Activated T-cell treated with anti-CD3 and anti-CD28 coated beads, Interleukin-2, amount 50 U/mL, for 4 hours (primary cell): ENCODE measurements around the gene PIGR. TPM values are rescaled to one million over a fixed set of nuclear protein-coding genes. Genes with fewer than 3 reads are reported as not detected.
A peak's percentile ranks its signal among the peaks of the same experiment; 100 is the strongest.
"Not testable (repeated sequence)": the region's sequence is repeated elsewhere in the genome, so short reads cannot be mapped to it uniquely, and the experiment has no call there.

Experiments
- ATAC-seq, 2 donors: fragments of 200-7000 bp; cut with Tn5 transposase; one replicate each; pipeline ENCODE4 v1.10.0; 2021
- DNase-seq: peaks from one replicate; pipeline ENCODE4 v3.0.0-alpha.2; 2020
- H3K27me3 Mint-ChIP-seq: one replicate; pipeline ENCODE4 v1.8.0; 2021; ENCODE audit warnings: low read depth, mixed read lengths
- H3K36me3 Mint-ChIP-seq: one replicate; pipeline ENCODE4 v1.8.0; 2022; ENCODE audit warnings: mixed read lengths; ENCODE audit not compliant: insufficient read depth
- H3K4me1 Mint-ChIP-seq: one replicate; pipeline ENCODE4 v1.8.0; 2021; ENCODE audit warnings: low read depth, mixed read lengths
- H3K4me3 Mint-ChIP-seq: one replicate; pipeline ENCODE4 v1.8.0; 2021; ENCODE audit warnings: mild to moderate bottlenecking, moderate library complexity, mixed read lengths
- H3K9me3 Mint-ChIP-seq: one replicate; pipeline ENCODE4 v1.8.0; 2021; ENCODE audit warnings: mixed read lengths
- total RNA-seq, 3 donors: library from RNA; stranded (reverse); gene quantifications; one replicate each; pipeline ENCODE4 v1.2.1, GENCODE V29; 2021

Gene PIGR
- total RNA-seq, 3 donors from 2014 or later: 1.6 to 3.0 (median 1.8) TPM

DNA sequence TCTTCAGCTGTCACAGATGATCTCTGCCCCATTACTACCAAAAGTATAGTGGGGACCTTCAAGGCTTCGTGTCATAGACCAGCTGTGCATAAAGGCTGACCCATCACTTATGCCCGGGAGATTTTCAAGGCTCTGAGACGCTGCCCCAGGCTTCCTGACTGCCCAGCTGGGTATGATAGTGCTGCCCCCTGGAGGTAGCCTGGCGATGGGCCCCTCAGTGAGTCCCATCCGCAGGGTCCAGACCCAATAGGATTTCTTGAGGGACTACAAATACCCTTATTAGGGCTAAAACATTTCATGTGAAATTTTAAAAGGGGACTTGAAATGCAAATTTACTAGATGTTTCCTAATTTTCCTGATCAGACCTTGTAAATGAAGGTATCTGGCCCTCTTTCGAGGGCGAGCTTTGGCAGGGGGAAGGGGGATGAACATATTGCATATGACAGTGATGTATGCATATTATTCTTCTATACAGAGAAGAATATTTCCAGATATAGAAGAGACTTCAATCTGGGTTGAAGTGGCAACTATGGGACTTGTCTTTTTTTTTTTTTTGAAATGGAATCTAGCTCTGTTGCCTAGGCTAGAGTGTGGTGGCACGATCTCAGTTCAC lies 12.8 kb downstream of the PIGR start:
- ATAC-seq (peak; percentile 60 to 70), DNase-seq (peak; percentile 73)
- H3K4me1 Mint-ChIP-seq: peaks cover 37% of the 10 kb centered on the region
- no peaks in the 10 kb centered on the region for H3K27me3 Mint-ChIP-seq
- H3K36me3 Mint-ChIP-seq: no peaks in the 10 kb centered on the region
- H3K9me3 Mint-ChIP-seq: no peaks in the 10 kb centered on the region
- H3K4me3 Mint-ChIP-seq: no peak overlapping the region

DNA sequence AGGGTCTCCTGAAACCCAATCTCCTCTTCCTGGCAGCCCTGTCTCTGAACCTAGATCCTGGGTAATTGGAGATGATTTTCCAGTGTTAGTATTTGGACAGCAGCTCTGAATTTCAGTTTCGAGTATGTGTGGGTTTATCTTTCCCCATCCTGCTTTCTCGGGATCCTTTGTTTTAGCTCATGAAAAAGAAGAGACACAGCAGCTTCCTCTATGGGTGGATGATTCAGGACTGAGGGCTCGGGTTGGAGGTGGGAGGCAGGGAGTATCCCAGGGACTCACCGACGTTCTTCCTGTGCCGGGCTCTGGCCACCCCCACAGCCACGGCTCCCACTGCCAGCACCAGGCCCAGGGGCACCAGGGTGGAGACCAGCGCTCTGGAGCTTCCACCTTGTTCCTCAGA lies 14.1 kb downstream of the PIGR start:
- Mint-ChIP-seq H3K4me3 (no peak overlapping the region), H3K27me3 (no peaks in the 10 kb centered on the region), H3K9me3 (no peaks in the 10 kb centered on the region), H3K4me1 (peaks cover 46% of the 10 kb centered on the region), H3K36me3 (no peaks in the 10 kb centered on the region)
- DNase-seq (no peak), ATAC-seq (no peak)

DNA sequence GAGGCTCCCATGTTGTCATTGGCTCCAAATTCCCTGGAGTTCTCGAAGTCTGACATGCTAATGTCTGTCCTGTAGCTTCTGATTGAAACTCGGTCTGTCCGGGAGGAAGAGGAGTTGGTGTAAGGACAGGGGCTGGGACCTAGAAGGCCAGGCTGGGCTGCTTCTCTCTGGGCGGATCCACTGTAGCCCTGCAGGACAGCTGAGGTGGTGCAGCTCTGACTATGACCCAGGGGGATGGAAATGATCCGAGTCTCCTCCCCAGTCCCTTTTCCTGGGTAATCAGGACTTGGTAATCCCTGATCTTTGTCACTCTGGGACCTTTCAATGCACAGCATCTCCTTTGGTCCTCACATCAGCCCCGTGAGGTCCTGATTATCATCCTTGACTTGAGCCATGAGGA lies 14.6 kb downstream of the PIGR start:
- no peaks in the 10 kb centered on the region for H3K27me3 Mint-ChIP-seq
- H3K4me3 Mint-ChIP-seq: no peak overlapping the region
- ATAC-seq (no peak), DNase-seq (no peak)
- peaks cover 47% of the 10 kb centered on the region for H3K4me1 Mint-ChIP-seq
- no peaks in the 10 kb centered on the region for H3K9me3 Mint-ChIP-seq
- H3K36me3 Mint-ChIP-seq: no peaks in the 10 kb centered on the region

DNA sequence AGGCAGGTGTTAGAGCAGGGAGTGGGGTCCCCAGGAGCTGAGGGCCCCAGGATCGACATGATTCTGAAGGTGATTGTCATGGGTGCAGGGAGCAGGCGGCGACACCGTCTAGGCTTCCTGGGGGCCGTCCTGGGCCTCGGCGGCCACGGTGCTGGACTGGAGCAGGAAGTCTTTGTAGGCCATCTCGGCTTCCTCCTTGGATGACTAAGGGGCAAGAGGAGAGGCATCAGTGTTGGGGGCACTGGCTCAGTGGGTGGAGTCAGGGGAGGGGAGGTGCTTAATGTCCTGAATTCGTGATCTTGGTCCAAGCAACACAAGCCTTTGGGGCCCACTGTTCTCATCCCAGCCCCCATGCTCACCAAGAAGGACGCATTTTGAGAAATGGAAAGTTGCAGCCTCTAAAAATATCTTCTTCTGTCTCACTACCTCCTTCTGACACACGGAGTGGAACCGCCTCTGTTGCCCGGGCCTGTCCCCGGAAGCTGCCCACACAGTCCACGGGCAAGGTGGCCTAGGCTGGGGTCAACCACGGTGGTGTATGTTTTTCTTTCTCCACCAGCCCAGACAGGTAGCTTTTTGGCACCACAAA lies 16.0 kb downstream of the PIGR start:
- H3K4me1 Mint-ChIP-seq: peaks cover 51% of the 10 kb centered on the region
- no peaks in the 10 kb centered on the region for H3K27me3 Mint-ChIP-seq
- no peaks in the 10 kb centered on the region for H3K36me3 Mint-ChIP-seq
- DNase-seq: no peak
- H3K4me3 Mint-ChIP-seq: peak overlapping the region; percentile 27
- peak; percentile 54 to 61 for ATAC-seq
- H3K9me3 Mint-ChIP-seq: no peaks in the 10 kb centered on the region

DNA sequence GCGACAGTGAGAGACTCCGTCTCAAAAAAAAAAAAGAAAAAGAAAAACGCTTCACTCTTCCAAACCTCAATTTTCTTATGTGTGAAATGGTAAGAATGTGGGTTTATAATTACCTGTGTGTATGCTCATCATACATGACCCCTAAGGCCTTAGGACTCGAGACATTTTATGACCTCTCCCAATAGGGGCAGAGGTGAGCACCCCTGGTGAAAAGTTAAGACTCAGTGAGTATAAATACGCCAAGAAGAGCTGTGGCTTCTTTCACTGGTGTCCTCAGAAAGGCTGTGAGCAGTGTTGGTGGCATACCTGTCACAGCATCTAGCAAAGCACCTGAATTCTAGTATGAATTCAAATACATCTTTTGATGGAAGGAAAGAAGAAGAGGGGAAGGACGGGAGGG lies 16.7 kb downstream of the PIGR start:
- Mint-ChIP-seq H3K9me3 (no peaks in the 10 kb centered on the region), H3K27me3 (no peaks in the 10 kb centered on the region), H3K4me1 (peaks cover 51% of the 10 kb centered on the region), H3K4me3 (peak overlapping the region; percentile 40), H3K36me3 (no peaks in the 10 kb centered on the region)
- DNase-seq: no peak
- ATAC-seq: no peak

DNA sequence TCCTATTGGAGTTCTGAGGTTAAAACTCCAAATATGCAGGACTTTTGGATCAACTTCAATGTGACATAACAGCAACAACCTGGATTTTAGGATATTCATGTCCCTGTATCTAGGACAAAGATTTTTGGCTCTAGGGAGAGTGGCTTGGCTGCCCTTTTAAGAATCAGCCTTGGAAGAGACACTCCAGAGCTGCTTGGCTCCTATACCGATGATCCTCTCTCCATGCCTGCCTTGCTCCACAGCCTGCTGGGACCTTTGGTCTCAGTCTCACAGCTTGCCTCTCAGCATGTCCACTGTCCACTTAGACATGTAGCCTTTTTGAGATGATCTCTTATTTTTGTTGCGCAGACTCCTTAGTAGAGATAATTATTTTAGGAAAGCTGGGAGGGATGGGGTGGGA lies 20.0 kb downstream of the PIGR start:
- Mint-ChIP-seq H3K27me3 (no peaks in the 10 kb centered on the region), H3K4me3 (no peak overlapping the region), H3K9me3 (no peaks in the 10 kb centered on the region), H3K4me1 (peaks cover 39% of the 10 kb centered on the region), H3K36me3 (no peaks in the 10 kb centered on the region)
- DNase-seq (no peak), ATAC-seq (no peak)

DNA sequence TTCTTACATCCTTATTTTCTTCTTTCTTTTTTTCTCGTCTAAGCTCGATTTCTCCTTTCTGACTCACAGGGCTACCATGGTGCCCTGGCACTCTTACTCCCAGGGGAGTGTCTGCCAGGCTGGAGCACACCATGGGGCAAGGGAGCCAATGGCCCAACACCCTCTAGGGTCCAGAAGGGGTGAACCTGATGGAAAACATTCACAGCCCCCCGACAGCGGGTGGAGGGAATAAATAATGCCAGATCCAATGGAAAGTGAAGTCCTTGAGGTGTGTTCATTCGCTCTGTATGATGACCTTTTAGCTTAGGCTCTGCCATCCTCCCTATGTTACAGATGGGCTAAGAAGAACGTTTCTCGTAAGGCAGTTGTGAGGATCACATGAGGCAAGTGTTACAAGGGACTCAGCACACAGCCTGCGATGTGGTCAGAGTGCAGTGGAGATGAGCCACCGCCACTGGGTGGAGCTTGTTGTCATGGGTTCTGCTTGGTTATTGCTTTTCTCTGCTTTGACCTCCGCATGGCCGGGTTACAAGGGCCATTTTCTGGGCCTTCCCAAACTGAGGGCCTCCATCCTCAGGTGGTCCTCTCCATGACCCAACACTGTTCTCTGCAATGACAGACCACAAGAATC lies 21.0 kb downstream of the PIGR start:
- Mint-ChIP-seq H3K36me3 (peaks cover 4% of the 10 kb centered on the region), H3K4me1 (peaks cover 38% of the 10 kb centered on the region), H3K4me3 (no peak overlapping the region), H3K27me3 (no peaks in the 10 kb centered on the region), H3K9me3 (no peaks in the 10 kb centered on the region)
- ATAC-seq (peak; percentile 38 to 53), DNase-seq (peak; percentile 46)

DNA sequence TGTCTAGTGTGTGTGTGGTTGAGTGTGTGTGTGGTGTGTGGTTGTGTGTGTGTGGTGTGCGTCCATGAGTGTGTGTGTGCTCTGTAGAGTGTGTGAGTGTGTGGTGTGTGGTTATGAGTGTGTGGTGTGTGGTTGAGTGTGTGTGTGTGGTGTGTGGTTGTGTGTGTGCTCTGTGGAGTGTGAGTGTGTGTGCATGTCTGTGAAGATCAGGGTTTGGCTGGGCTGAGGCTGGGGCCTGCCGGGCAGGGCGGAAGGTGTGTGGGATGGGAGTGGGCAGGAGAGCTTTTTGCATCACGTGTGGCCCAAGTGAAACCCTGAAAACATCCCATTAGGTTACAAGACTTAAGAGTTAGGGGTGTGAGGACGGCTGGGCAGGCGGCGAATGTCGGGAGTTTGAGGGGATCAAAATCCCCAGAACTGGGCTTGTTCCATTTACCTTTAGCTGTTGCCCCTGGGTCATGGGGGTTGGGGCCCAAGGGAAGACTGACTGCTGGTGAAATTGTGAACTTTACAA lies 21.6 kb downstream of the PIGR start:
- H3K27me3 Mint-ChIP-seq: no peaks in the 10 kb centered on the region
- no peaks in the 10 kb centered on the region for H3K9me3 Mint-ChIP-seq
- H3K36me3 Mint-ChIP-seq: peaks cover 4% of the 10 kb centered on the region
- peaks cover 36% of the 10 kb centered on the region for H3K4me1 Mint-ChIP-seq
- ATAC-seq: no peak
- H3K4me3 Mint-ChIP-seq: no peak overlapping the region
- DNase-seq: no peak

DNA sequence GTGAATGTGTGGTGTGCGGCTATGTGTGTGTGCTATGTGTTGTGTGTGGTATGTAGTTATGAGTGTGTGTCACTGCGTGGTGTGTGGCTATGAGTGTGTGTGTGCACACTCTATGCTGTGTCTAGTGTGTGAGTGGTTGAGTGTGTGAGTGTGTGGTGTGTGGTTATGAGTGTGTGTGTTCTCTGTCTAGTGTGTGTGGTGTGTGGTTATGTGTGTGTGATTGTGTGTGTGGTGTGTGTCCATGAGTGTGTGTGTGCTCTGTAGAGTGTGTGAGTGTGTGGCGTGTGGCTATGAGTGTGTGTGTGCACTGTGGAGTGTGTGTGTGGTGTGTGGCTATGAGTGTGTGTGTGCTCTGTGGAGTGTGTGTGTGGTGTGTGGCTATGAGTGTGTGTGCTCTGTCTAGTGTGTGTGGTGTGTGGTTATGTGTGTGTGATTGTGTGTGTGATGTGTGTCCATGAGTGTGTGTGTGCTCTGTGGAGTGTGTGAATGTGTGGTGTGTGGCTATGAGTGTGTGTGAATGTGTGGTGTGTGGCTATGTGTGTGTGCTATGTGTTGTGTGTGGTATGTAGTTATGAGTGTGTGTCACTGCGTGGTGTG lies 22.2 kb downstream of the PIGR start:
- not testable (repeated sequence) for H3K9me3 Mint-ChIP-seq, ATAC-seq, H3K27me3 Mint-ChIP-seq, H3K4me3 Mint-ChIP-seq, DNase-seq, H3K36me3 Mint-ChIP-seq
- peaks cover 37% of the 10 kb centered on the region for H3K4me1 Mint-ChIP-seq

DNA sequence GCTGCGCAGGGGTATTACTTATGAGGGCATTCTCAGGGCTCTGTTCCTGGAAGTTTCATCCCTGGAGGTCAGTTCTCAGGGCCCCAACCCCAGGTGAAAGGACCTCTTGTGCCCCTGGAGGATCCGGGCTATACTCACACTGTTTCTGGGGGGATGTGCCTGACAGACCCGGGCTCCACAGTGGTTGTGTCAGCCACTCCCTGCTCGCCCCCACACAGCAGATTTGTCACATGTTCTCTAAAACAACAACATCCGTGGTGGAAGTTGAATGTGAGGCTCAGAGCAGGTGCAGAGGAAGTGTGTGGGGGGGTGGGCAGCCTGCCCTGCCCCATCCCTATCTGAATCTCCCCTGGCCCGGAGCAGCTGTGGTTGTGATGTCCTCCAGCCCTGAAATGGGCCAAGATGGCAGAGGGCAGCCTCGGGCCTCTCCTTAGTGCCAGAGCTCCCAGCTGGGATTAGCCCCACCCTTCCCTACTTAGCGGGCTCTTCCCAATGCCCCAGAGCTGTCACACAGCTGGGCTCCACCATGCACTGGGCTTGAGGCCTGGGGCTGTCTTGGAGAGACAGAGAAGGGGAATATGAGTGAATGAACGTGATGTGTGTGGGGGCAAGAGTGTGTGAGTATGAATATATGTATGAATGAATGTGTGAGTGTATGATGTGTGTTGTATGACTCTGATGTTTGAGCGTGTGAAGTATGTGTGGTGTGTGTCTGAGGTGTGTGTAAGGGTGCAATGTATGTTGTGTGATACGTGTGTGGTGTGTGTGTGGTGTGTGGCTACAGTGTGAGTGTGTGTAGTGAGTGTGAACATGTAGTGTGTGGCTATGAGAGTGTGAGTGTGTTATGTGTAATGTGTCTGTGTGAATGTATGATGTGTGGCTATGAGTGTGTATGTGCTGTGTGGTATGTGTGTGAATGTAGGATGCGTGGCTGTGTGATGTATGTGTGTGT lies 23.0 kb downstream of the PIGR start:
- peak; percentile 76 to 78 for ATAC-seq
- peak; percentile 62 for DNase-seq
- no peak overlapping the region for H3K4me3 Mint-ChIP-seq
- H3K27me3 Mint-ChIP-seq: no peaks in the 10 kb centered on the region
- H3K36me3 Mint-ChIP-seq: peaks cover 5% of the 10 kb centered on the region
- peaks cover 39% of the 10 kb centered on the region for H3K4me1 Mint-ChIP-seq
- H3K9me3 Mint-ChIP-seq: no peaks in the 10 kb centered on the region

DNA sequence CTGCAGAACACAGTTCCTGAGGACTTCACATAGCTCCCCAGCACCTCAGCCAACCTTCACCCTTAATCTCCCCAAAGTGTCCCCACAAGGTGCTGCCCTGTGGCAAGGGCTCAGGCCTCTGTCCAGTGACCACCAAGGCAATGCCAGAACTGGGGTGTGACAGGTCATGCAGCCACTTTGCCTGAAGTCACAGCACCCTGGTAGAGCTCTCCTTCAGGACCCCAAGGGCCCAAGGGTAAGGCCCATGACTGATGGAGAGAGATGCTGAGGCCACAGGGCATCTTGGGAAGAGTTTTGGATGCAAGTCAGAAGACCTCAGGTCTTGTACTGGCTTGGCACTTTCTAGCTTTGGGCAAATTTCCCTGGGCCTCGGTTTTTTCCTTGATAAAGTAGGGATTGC lies 23.7 kb downstream of the PIGR start:
- ATAC-seq (no peak), DNase-seq (no peak)
- no peak overlapping the region for H3K4me3 Mint-ChIP-seq
- H3K27me3 Mint-ChIP-seq: no peaks in the 10 kb centered on the region
- no peaks in the 10 kb centered on the region for H3K9me3 Mint-ChIP-seq
- peaks cover 41% of the 10 kb centered on the region for H3K4me1 Mint-ChIP-seq
- peaks cover 8% of the 10 kb centered on the region for H3K36me3 Mint-ChIP-seq

DNA sequence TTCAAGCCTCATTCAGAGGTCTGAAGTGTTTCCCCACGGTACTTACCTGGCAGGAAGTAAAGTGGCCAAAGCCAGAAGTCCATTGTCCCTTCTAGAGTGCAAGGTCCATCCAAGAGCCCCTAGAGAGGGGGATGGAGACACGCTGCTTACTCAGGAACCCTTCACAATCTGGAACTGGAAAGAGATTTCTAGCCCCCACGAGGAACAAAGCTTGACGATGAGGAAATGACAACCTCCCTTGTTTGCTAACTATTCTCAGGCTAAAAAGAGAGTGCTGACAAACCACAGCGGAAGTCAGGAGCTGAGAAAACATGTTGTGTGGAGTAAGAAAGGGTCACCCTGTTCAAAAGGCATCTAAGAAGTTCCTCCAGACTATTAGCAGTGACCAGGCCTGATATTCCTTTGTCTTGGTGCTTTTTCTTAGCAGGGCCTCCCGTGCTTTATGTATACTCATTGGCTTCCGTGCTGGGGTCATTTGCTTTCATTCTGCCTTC lies 24.4 kb downstream of the PIGR start, which contains the start of gene FCMR:
FCMR (minus strand) TSS at position 170 of the 494 bp plus-strand sequence; CDS start at position 83, 87 bp downstream.
- no peak within 1 kb of the TSS for H3K4me3 Mint-ChIP-seq
- ATAC-seq (peak; percentile 17 to 18), DNase-seq (peak; percentile 24)
- H3K36me3 Mint-ChIP-seq: peaks cover 12% of the 10 kb centered on the region
- H3K9me3 Mint-ChIP-seq: no peaks in the 10 kb centered on the region
- H3K27me3 Mint-ChIP-seq: no peaks in the 10 kb centered on the region
- H3K4me1 Mint-ChIP-seq: peaks cover 44% of the 10 kb centered on the region

DNA sequence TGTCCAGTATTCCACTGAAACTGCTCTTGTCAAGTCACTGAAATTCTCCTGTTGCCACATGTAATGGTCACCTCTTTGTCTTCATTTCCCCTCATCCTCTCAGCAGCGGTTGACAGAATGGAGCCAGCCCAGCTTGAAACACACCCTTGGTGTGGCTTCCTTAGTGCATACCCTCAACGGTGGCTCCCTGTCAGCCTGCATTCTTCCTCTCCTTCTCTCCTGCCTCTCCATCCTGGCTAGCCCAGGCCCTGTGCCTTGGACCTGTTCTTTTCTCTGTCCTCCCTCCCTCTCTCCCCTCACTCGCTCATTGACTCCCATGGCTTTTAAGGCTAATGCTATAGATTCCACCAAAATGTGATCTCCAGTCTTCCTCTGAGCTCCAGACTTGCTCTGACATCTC lies 28.2 kb downstream of the PIGR start:
- H3K4me1 Mint-ChIP-seq: peaks cover 77% of the 10 kb centered on the region
- DNase-seq: no peak
- no peak for ATAC-seq
- peaks cover 32% of the 10 kb centered on the region for H3K36me3 Mint-ChIP-seq
- H3K4me3 Mint-ChIP-seq: peak overlapping the region; percentile 80
- no peaks in the 10 kb centered on the region for H3K9me3 Mint-ChIP-seq
- no peaks in the 10 kb centered on the region for H3K27me3 Mint-ChIP-seq
